ENCODE data around the gene SLC19A1.
"Not testable (repeated sequence)": the region's sequence is repeated elsewhere in the genome, so short reads cannot be mapped to it uniquely, and the experiment has no call there.

SLC19A1 gene

GRCh38 chr21:45506241-45506817 lies 35.9 kb downstream of the SLC19A1 start:
- DNase-seq (ENCODE audit: low read depth): no peak

GRCh38 chr21:45505416-45506021 lies 36.7 kb downstream of the SLC19A1 start:
- DNase-seq (ENCODE audit: low read depth): no peak

- DNase-seq (ENCODE audit: low read depth): no peak
These were observed 37.5 kb downstream of the SLC19A1 start for GRCh38 chr21:45504516-45505415.

GRCh38 chr21:45504021-45504515 lies 38.2 kb downstream of the SLC19A1 start:
- DNase-seq (ENCODE audit: low read depth): no peak

GRCh38 chr21:45503226-45503625 lies 39.0 kb downstream of the SLC19A1 start:
- not testable (repeated sequence) for DNase-seq (ENCODE audit: low read depth)

GRCh38 chr21:45502600-45502999 lies 39.6 kb downstream of the SLC19A1 start:
- no peak for DNase-seq (ENCODE audit: low read depth)

GRCh38 chr21:45502006-45502345 lies 40.3 kb downstream of the SLC19A1 start:
- DNase-seq (ENCODE audit: low read depth): no peak

- DNase-seq (ENCODE audit: low read depth): not testable (repeated sequence)
These were observed 40.9 kb downstream of the SLC19A1 start for GRCh38 chr21:45501081-45502005.

- DNase-seq (ENCODE audit: low read depth): no peak
These were observed 42.2 kb downstream of the SLC19A1 start for GRCh38 chr21:45499970-45500577.

- no peak for DNase-seq (ENCODE audit: low read depth)
These were observed 43.0 kb downstream of the SLC19A1 start for GRCh38 chr21:45499201-45499750.

GRCh38 chr21:45498646-45499000 lies 43.6 kb downstream of the SLC19A1 start:
- no peak for DNase-seq (ENCODE audit: low read depth)

- DNase-seq (ENCODE audit: low read depth): no peak
These were observed 44.2 kb downstream of the SLC19A1 start for GRCh38 chr21:45497846-45498645.

GRCh38 chr21:45496968-45497845 lies 45.0 kb downstream of the SLC19A1 start:
- no peak for DNase-seq (ENCODE audit: low read depth)

GRCh38 chr21:45496151-45496967 lies 45.9 kb downstream of the SLC19A1 start:
- no peak for DNase-seq (ENCODE audit: low read depth)

- no peak for DNase-seq (ENCODE audit: low read depth)
These were observed 47.2 kb downstream of the SLC19A1 start for GRCh38 chr21:45494851-45495680.

GRCh38 chr21:45494135-45494850 lies 47.9 kb downstream of the SLC19A1 start:
- DNase-seq (ENCODE audit: low read depth): no peak
